ENCODE data around the gene BHLHE23.

Gene BHLHE23

GRCh38 chr20:63006540-63007359 lies at the start of gene BHLHE23:
Gene BHLHE23, minus strand, starts transcription at chr20:63006964. Its CDS starts 190 bp downstream, at chr20:63006774.
- DNase-seq (ENCODE audit: low read depth), result no peak

GRCh38 chr20:63055575-63056235 lies 48.9 kb upstream of the BHLHE23 start:
- DNase-seq (ENCODE audit: low read depth), result no peak

- DNase-seq (ENCODE audit: low read depth), result no peak
These were observed 48.0 kb upstream of the BHLHE23 start for GRCh38 chr20:63054681-63055240.

GRCh38 chr20:63054103-63054474 lies 47.3 kb upstream of the BHLHE23 start:
- DNase-seq (ENCODE audit: low read depth), result no peak

GRCh38 chr20:63053432-63054102 lies 46.8 kb upstream of the BHLHE23 start:
- DNase-seq (ENCODE audit: low read depth), result no peak

GRCh38 chr20:63052571-63053431 lies 46.0 kb upstream of the BHLHE23 start:
- DNase-seq (ENCODE audit: low read depth), result no peak

GRCh38 chr20:63051911-63052310 lies 45.1 kb upstream of the BHLHE23 start:
- DNase-seq (ENCODE audit: low read depth), result no peak

GRCh38 chr20:63051186-63051860 lies 44.6 kb upstream of the BHLHE23 start:
- no peak for DNase-seq (ENCODE audit: low read depth)

- DNase-seq (ENCODE audit: low read depth), result no peak
These were observed 43.6 kb upstream of the BHLHE23 start for GRCh38 chr20:63050406-63050805.

GRCh38 chr20:63049561-63050221 lies 42.9 kb upstream of the BHLHE23 start:
- DNase-seq (ENCODE audit: low read depth), result no peak

GRCh38 chr20:63049191-63049518 lies 42.4 kb upstream of the BHLHE23 start:
- DNase-seq (ENCODE audit: low read depth), result no peak

GRCh38 chr20:63048516-63049190 lies 41.9 kb upstream of the BHLHE23 start:
- no peak for DNase-seq (ENCODE audit: low read depth)

- no peak for DNase-seq (ENCODE audit: low read depth)
These were observed 41.2 kb upstream of the BHLHE23 start for GRCh38 chr20:63047946-63048345.

GRCh38 chr20:63047267-63047666 lies 40.5 kb upstream of the BHLHE23 start:
- no peak for DNase-seq (ENCODE audit: low read depth)

GRCh38 chr20:63046841-63047240 lies 40.1 kb upstream of the BHLHE23 start:
- no peak for DNase-seq (ENCODE audit: low read depth)

- no peak for DNase-seq (ENCODE audit: low read depth)
These were observed 39.2 kb upstream of the BHLHE23 start for GRCh38 chr20:63045991-63046390.

- no peak for DNase-seq (ENCODE audit: low read depth)
These were observed 38.6 kb upstream of the BHLHE23 start for GRCh38 chr20:63045401-63045800.

- no peak for DNase-seq (ENCODE audit: low read depth)
These were observed 37.8 kb upstream of the BHLHE23 start for GRCh38 chr20:63044605-63045004.

- DNase-seq (ENCODE audit: low read depth), result no peak
These were observed 37.4 kb upstream of the BHLHE23 start for GRCh38 chr20:63044204-63044600.

All from stimulated activated CD8-positive, alpha-beta memory T cell treated with anti-CD3 and anti-CD28 coated beads, Interleukin-12 subunit alpha, Interleukin-12 subunit beta, amount 100 ng/mL, for 4 hours (primary cell).